Endodermal cell (in vitro differentiated cells): Measurements from ENCODE around the gene DYNC1H1. TPM values are rescaled to one million over a fixed set of nuclear protein-coding genes. Genes with fewer than 3 reads are reported as not detected.

ENCODE experiments used
- DNase-seq: peaks from one replicate; pipeline ENCODE4 v3.0.0-alpha.2; 2017
- H3K27ac ChIP-seq: 2 replicates; pipeline ENCODE4 v1.5.1; 2013; ENCODE audit warnings: mild to moderate bottlenecking, low read depth, low read length, moderate library complexity
- H3K27me3 ChIP-seq: 2 replicates; pipeline ENCODE4 v1.6.1; 2013; ENCODE audit warnings: mild to moderate bottlenecking, low read length, moderate library complexity; ENCODE audit not compliant: insufficient read depth, control insufficient read depth, poor library complexity, severe bottlenecking
- H3K36me3 ChIP-seq: 2 replicates; pipeline ENCODE4 v1.7.0; 2013; ENCODE audit warnings: mild to moderate bottlenecking, low read length, moderate library complexity; ENCODE audit not compliant: control insufficient read depth, insufficient read depth
- H3K4me1 ChIP-seq: one replicate; pipeline ENCODE4 v1.7.0; 2013; ENCODE audit warnings: low read length; ENCODE audit not compliant: control insufficient read depth, insufficient read depth
- H3K4me3 ChIP-seq: 2 replicates; pipeline ENCODE4 v1.5.1; 2013; ENCODE audit warnings: mild to moderate bottlenecking, low read length, moderate library complexity
- H3K9ac ChIP-seq: 2 replicates; pipeline ENCODE4 v1.6.1; 2013; ENCODE audit warnings: mild to moderate bottlenecking, low read length, moderate library complexity; ENCODE audit not compliant: poor library complexity, severe bottlenecking; ENCODE audit errors: extremely low read depth
- H3K9me3 ChIP-seq: 2 replicates; pipeline ENCODE4 v1.6.1; 2013; ENCODE audit warnings: mild to moderate bottlenecking, low read length, moderate library complexity; ENCODE audit not compliant: control insufficient read depth
- H3K27ac Mint-ChIP-seq: 2 replicates; pipeline ENCODE4 v1.8.0; 2020; ENCODE audit warnings: mixed read lengths
- H3K27me3 Mint-ChIP-seq: 2 replicates; pipeline ENCODE4 v1.8.0; 2021; ENCODE audit warnings: mild to moderate bottlenecking, mixed read lengths; ENCODE audit not compliant: insufficient read depth
- H3K36me3 Mint-ChIP-seq: 2 replicates; pipeline ENCODE4 v1.8.0; 2020; ENCODE audit warnings: low read depth, mixed read lengths
- H3K4me1 Mint-ChIP-seq: 2 replicates; pipeline ENCODE4 v1.8.0; 2020; ENCODE audit warnings: mixed read lengths
- H3K4me3 Mint-ChIP-seq: 2 replicates; pipeline ENCODE4 v1.8.0; 2020; ENCODE audit warnings: mild to moderate bottlenecking, moderate library complexity, mixed read lengths
- H3K9me3 Mint-ChIP-seq: 2 replicates; pipeline ENCODE4 v1.8.0; 2020; ENCODE audit warnings: mild to moderate bottlenecking, mixed read lengths
- CTCF ChIP-seq: fragments of 200-600 bp; sonication (generic); conservative IDR thresholded peaks from 2 replicates; pipeline ENCODE4 v1.5.0; 2021; ENCODE audit warnings: antibody characterized with exemption, mild to moderate bottlenecking
- WGBS, 2 experiments: methylation state at CpG; one replicate each; pipeline versions ENCODE4 v1.1.5 to v1.1.7; 2013; ENCODE audit warnings: missing lambda C conversion rate in 2 of 2, mixed read lengths in 1 of 2; ENCODE audit not compliant: insufficient coverage in 1 of 2, insufficient read length in 1 of 2; 5-methylcytosine and 5-hydroxymethylcytosine counted together
- total RNA-seq, 2 donors: library from RNA; stranded (reverse); fragmentation: NEBNext Ultra II Directional in 1 of 2; extraction: Animal tissue kit (Norgen Biotek cat#: 25700) in 1 of 2; gene quantifications; 2 replicates in 1 of 2; 3 replicates in 1 of 2; pipeline ENCODE4 v1.2.1, GENCODE V29; 2021

Gene DYNC1H1
- total RNA-seq, 2 donors from 2014 or later, result 438 to 443 TPM

GRCh38 chr14:101937926-101938767 lies 26.2 kb upstream of the DYNC1H1 start:
- no peak overlapping the region for H3K27ac ChIP-seq
- peaks cover 2% of the 10 kb centered on the region for H3K9me3 Mint-ChIP-seq
- H3K27me3 ChIP-seq, result peaks cover 20% of the 10 kb centered on the region
- no peak overlapping the region for H3K9ac ChIP-seq
- no peak for DNase-seq
- H3K4me1 Mint-ChIP-seq, result no peaks in the 10 kb centered on the region
- peaks cover 91% of the 10 kb centered on the region for H3K27me3 Mint-ChIP-seq
- TF ChIP-seq CTCF, result no peak
- no peak overlapping the region for H3K4me3 ChIP-seq
- 44 to 70% methylated on average over 8 to 13 of the region's 13 CpGs for WGBS, 2 experiments
- H3K36me3 ChIP-seq, result no peaks in the 10 kb centered on the region
- no peak overlapping the region for H3K4me3 Mint-ChIP-seq
- no peaks in the 10 kb centered on the region for H3K4me1 ChIP-seq
- H3K27ac Mint-ChIP-seq, result no peak overlapping the region
- H3K9me3 ChIP-seq, result no peaks in the 10 kb centered on the region
- H3K36me3 Mint-ChIP-seq, result no peaks in the 10 kb centered on the region

- peaks cover 2% of the 10 kb centered on the region for H3K9me3 Mint-ChIP-seq
- peaks cover 95% of the 10 kb centered on the region for H3K27me3 Mint-ChIP-seq
- no peak for DNase-seq
- Histone ChIP-seq H3K27me3 (peaks cover 35% of the 10 kb centered on the region), H3K9ac (no peak overlapping the region), H3K27ac (no peak overlapping the region), H3K4me3 (no peak overlapping the region), H3K36me3 (no peaks in the 10 kb centered on the region), H3K9me3 (no peaks in the 10 kb centered on the region), H3K4me1 (no peaks in the 10 kb centered on the region)
- TF ChIP-seq CTCF, result no peak
- no peaks in the 10 kb centered on the region for H3K4me1 Mint-ChIP-seq
- no peaks in the 10 kb centered on the region for H3K36me3 Mint-ChIP-seq
- H3K4me3 Mint-ChIP-seq, result no peak overlapping the region
- WGBS, 2 experiments, result 82 to 85% methylated on average over 4 to 5 of the region's 5 CpGs
- H3K27ac Mint-ChIP-seq, result no peak overlapping the region
Measured at GRCh38 chr14:101939646-101940170, 24.7 kb upstream of the DYNC1H1 start.

- 57 to 60% methylated on average over 3 to 5 of the region's 5 CpGs for WGBS, 2 experiments
- no peak for DNase-seq
Measured at GRCh38 chr14:101944451-101944850, 19.9 kb upstream of the DYNC1H1 start.

More at GRCh38 chr14:101944451-101944850, 19.9 kb upstream of the DYNC1H1 start:
- Mint-ChIP-seq H3K9me3 (peaks cover 2% of the 10 kb centered on the region), H3K4me1 (peaks cover 11% of the 10 kb centered on the region), H3K4me3 (no peak overlapping the region), H3K27me3 (peaks cover 82% of the 10 kb centered on the region), H3K27ac (no peak overlapping the region), H3K36me3 (no peaks in the 10 kb centered on the region)
- H3K4me1 ChIP-seq, result no peaks in the 10 kb centered on the region
- no peak overlapping the region for H3K27ac ChIP-seq
- H3K27me3 ChIP-seq, result peaks cover 31% of the 10 kb centered on the region
- H3K9me3 ChIP-seq, result no peaks in the 10 kb centered on the region
- no peak overlapping the region for H3K9ac ChIP-seq
- no peaks in the 10 kb centered on the region for H3K36me3 ChIP-seq
- H3K4me3 ChIP-seq, result no peak overlapping the region
- TF ChIP-seq CTCF, result no peak
